ENCODE results near the gene ACP2. TPM values are rescaled to one million over a fixed set of nuclear protein-coding genes. Genes with fewer than 3 reads are reported as not detected.

ACP2 gene
- total and polyA plus RNA-seq, 10 of the 15 experiments (the other 5 are each of a cell fraction or from before 2014, with no cell fraction given), result 0.98 to 11.7 (median 7.4) TPM

GRCh38 chr11:47204637-47204989, 44.0 kb downstream of the ACP2 start:
- POLR2A ChIA-PET, result interaction anchor here (1.1 kb wide), 1 partner anchor 44 kb away, joined by 3 read pairs; the partner anchor contains the start of gene ACP2
- ATAC-seq, result no peak
- 65% methylated on average over 2 of the region's 2 CpGs for WGBS (ENCODE audit: insufficient coverage, insufficient replicate concordance, low lambda C conversion rate, missing lambda C conversion rate)

More at GRCh38 chr11:47204637-47204989, 44.0 kb downstream of the ACP2 start:
- H2AFZ ChIP-seq (ENCODE audit: control insufficient read depth, low read depth, low read length), result no peak overlapping the region
- in situ Hi-C loops (cut with MboI) (no loop called here), intact Hi-C loops (cut with micrococcal nuclease; ENCODE audit: unreplicated experiment) (no loop called here)
- H3K4me2 ChIP-seq (ENCODE audit: control insufficient read depth, insufficient read depth), result no peak overlapping the region
- no peaks in the 10 kb centered on the region for H3K9me3 ChIP-seq (replicated peaks; ENCODE audit: control insufficient read depth, insufficient read depth, low read length)
- no peak overlapping the region for H3K27ac ChIP-seq (ENCODE audit: control insufficient read depth, insufficient read depth)
- H3K36me3 ChIP-seq (ENCODE audit: control insufficient read depth in 2 of 2, insufficient read depth in 2 of 2, low read length in 1 of 2), result no peaks in the 10 kb centered on the region
- no peak overlapping the region for H3K9ac ChIP-seq (ENCODE audit: control insufficient read depth, insufficient read depth, low read length)
- FAIRE-seq, result no peak
- SMC1A ChIA-PET (ENCODE audit: uncharacterized antibody, unreplicated experiment), result interaction anchor here (1.4 kb wide), 1 partner anchor 25 kb away, joined by 4 read pairs; no protein-coding TSS in a partner anchor
- no peak for DNase-seq (ENCODE audit: low read depth, low spot score)
- RAD21 ChIA-PET (ENCODE audit: unreplicated experiment), result interaction anchor here (1.1 kb wide), 1 partner anchor 44 kb away, joined by 3 read pairs; the partner anchor contains the start of gene ACP2
- CTCF ChIA-PET, result interaction anchor here (1.3 kb wide), 1 partner anchor 27 kb away, joined by 3 read pairs; no protein-coding TSS in a partner anchor
- H4K20me1 ChIP-seq (ENCODE audit: control insufficient read depth, insufficient read depth), result no peaks in the 10 kb centered on the region
- H3K79me2 ChIP-seq (ENCODE audit: control insufficient read depth, insufficient read depth, low read length), result no peaks in the 10 kb centered on the region
- no TSS peak for BruUV-seq (replicated peaks)
- no peak for TF ChIP-seq YBX1 (IDR thresholded peaks at IDR 0.05)
- TF ChIP-seq, protein P1, sequence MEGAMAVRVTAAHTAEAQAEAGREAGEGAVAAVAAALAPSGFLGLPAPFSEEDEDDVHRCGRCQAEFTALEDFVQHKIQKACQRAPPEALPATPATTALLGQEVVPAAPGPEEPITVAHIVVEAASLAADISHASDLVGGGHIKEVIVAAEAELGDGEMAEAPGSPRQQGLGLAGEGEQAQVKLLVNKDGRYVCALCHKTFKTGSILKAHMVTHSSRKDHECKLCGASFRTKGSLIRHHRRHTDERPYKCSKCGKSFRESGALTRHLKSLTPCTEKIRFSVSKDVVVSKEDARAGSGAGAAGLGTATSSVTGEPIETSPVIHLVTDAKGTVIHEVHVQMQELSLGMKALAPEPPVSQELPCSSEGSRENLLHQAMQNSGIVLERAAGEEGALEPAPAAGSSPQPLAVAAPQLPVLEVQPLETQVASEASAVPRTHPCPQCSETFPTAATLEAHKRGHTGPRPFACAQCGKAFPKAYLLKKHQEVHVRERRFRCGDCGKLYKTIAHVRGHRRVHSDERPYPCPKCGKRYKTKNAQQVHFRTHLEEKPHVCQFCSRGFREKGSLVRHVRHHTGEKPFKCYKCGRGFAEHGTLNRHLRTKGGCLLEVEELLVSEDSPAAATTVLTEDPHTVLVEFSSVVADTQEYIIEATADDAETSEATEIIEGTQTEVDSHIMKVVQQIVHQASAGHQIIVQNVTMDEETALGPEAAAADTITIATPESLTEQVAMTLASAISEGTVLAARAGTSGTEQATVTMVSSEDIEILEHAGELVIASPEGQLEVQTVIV (IDR thresholded peaks at IDR 0.05; ENCODE audit: borderline replicate concordance, partially characterized antibody), result no peak
- TF ChIP-seq FOXK2 (IDR thresholded peaks at IDR 0.05), result no peak
- TF ChIP-seq ELK1 (IDR thresholded peaks at IDR 0.05; ENCODE audit: low read depth, low read length), result no peak
- TF ChIP-seq NBN (IDR thresholded peaks at IDR 0.05), result no peak
- TF ChIP-seq, protein P2, sequence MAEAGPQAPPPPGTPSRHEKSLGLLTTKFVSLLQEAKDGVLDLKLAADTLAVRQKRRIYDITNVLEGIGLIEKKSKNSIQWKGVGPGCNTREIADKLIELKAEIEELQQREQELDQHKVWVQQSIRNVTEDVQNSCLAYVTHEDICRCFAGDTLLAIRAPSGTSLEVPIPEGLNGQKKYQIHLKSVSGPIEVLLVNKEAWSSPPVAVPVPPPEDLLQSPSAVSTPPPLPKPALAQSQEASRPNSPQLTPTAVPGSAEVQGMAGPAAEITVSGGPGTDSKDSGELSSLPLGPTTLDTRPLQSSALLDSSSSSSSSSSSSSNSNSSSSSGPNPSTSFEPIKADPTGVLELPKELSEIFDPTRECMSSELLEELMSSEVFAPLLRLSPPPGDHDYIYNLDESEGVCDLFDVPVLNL (IDR thresholded peaks at IDR 0.05; ENCODE audit: low read depth, low read length), result no peak
- no peak for TF ChIP-seq TCF12 (IDR thresholded peaks at IDR 0.05; ENCODE audit: low read depth, low read length)
- TF ChIP-seq STAT3 (IDR thresholded peaks at IDR 0.05; ENCODE audit: low read depth, low read length), result no peak
- TF ChIP-seq CHD1 (IDR thresholded peaks at IDR 0.05; ENCODE audit: low read depth, low read length), result no peak
- no peak for TF ChIP-seq BMI1 (IDR thresholded peaks at IDR 0.05; ENCODE audit: borderline replicate concordance)
- H3K4me3 ChIP-seq, result no peak overlapping the region
- H3K27me3 ChIP-seq (replicated peaks in 1 of 2; ENCODE audit: control insufficient read depth in 2 of 2, insufficient read depth in 2 of 2, low read length in 1 of 2), result no peaks in the 10 kb centered on the region; a peak in 1 of 4 replicates
- H3K4me1 ChIP-seq (ENCODE audit: control insufficient read depth, insufficient read depth, low read length), result no peaks in the 10 kb centered on the region

Data from GM12878 (cell line).